Stimulated activated naive CD8-positive, alpha-beta T cell treated with anti-CD3 and anti-CD28 coated beads, Interleukin-15, Interleukin-2, amounts not matched to agents 100 U/mL and 50 U/mL, for 24 hours (primary cell): Measurements from ENCODE around the gene ABCA6.
"Not testable (repeated sequence)": the region's sequence is repeated elsewhere in the genome, so short reads cannot be mapped to it uniquely, and the experiment has no call there.

Experiments used
- ATAC-seq: fragments of 150-1000 bp; cut with Tn5 transposase; one replicate; pipeline ENCODE4 v1.10.0; 2021
- DNase-seq: peaks from one replicate; pipeline ENCODE4 v3.0.0; 2021

ABCA6 gene

GRCh38 chr17:69134112-69134511 is 7.6 kb downstream of the ABCA6 start:
- DNase-seq (no peak), ATAC-seq (no peak)

DNA sequence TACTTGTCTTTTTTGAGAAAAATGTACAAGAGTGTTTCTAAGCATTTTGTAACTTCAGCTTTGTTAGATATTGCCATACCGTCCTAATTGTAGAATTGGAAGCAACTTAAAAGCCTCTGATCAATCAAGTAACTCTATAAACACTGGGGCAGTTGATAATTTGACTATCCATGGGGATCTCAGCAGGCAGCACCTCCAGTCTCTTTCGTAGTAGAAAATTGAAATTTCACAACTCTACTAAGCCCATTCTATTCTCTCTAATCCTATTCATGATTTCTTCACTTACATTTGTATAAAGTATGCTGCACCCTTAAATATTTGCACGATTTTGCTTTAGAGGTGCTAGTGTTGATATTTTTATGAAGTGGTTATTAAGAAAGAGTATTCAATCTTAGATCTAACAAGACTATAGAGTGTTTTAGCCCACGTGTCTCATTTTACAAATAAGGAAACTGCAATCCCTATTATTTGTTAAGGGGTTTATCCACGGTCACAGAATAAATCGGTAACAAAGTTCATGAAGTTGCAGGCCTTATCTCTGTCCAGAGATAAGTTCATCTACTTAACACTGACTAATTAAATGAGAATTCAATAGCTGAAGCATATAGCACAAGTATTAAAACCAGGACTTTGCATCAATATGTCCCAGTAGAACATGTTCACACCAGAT is 10.9 kb downstream of the ABCA6 start:
- DNase-seq (no peak), ATAC-seq (no peak)

- DNase-seq (no peak), ATAC-seq (no peak)
Observed at GRCh38 chr17:69123626-69124025, 18.1 kb downstream of the ABCA6 start.

GRCh38 chr17:69122065-69122464 is 19.6 kb downstream of the ABCA6 start:
- DNase-seq (no peak), ATAC-seq (no peak)

GRCh38 chr17:69117855-69118784 is 23.6 kb downstream of the ABCA6 start:
- ATAC-seq (no peak), DNase-seq (no peak)

DNA sequence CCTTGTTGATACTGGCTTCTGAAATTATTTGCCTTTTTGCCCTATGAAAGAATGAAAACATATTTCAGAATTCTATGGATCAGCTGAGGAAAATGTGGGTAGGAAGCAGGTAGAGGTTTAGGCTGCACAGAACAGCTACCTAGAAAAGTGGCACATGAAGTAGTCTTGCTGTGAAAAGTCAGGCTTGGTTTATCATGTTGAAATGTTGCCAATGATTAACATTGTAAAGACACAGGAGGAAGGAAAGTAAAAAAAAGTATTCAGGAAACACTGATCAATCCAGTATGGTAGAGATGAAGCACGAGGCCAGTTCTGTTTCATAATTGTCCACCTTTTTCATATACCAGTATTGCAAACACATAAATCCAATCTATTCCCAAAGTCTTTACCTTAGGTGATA is 29.9 kb downstream of the ABCA6 start:
- no peak for DNase-seq
- ATAC-seq = no peak

DNA sequence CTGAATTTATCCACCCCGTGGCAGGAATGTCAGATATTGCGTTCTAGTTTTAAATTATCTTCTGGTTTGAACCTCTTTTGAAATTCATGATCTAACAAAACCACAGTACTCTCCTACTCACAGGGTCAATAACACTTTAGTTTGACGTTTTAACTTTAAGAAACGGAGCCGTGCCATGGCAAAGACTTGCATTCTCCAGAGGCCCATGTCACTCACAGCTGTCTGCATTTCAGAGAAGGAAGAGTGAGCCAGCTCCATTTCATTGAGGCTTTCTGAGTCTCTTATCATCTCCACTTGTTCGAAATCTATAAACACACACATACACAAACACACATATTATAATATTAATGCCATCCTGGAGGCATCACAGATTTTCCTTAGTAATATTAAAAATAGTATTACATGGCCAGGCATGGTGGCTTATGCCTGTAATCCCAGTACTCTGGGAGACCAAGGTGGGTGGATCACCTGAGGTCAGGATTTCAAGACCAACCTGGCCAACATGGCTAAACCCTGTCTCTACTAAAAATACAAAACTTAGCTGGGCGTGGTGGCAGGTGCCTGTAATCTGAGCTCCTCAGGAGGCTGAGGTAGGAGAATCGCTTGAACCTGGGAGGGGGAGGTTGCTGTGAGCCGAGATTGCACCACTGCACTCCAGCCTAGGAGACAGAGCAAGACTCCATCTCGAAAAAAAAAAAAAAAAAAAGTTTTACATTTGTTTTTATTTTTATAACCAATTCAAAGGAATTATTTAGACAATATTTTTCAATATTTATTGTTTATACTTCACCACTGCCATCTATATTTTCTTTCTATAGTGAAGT is 35.6 kb downstream of the ABCA6 start:
- DNase-seq = no peak
- no peak for ATAC-seq

- ATAC-seq = no peak
- DNase-seq = no peak
Observed at GRCh38 chr17:69103557-69104233, 38.0 kb downstream of the ABCA6 start.

GRCh38 chr17:69098625-69099024 is 43.1 kb downstream of the ABCA6 start:
- ATAC-seq (no peak), DNase-seq (no peak)

DNA sequence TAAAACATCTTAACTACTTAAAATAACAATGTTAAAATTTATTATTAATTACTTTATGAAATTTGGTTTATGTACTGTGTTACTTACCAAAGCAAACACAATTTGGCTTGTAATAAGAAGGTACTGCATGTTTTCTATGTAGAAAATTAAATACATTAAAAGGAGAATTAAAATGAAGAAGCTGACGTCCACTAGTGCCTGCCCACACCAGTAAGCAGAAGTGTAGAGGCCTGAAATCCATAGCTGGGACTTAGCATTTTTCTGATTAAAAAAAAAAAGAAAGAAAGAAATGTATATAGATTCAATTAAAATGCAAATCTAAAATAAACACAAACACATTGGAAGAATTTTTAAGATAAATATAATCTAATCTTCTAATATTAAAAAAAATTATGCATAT is 45.2 kb downstream of the ABCA6 start:
- no peak for ATAC-seq
- DNase-seq = no peak

DNA sequence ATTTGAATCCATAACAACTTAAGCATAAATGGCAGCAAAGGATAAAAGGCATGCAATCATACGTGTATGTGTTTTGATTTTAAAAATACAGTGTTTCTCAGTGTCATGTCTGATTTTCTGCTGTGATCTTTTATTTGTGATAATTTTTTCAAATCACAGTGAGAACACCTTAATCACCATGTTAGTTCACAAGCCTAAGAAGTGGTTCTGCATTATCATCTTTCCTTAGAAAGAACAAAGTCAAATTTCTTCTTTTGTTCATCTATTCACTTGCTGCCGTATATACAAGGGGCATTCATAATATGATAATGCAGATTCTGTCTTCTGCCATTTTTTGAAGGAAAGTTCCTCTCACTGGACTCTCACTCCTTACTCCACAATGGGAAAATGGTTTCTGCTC is 47.7 kb downstream of the ABCA6 start:
- no peak for DNase-seq
- no peak for ATAC-seq

DNA sequence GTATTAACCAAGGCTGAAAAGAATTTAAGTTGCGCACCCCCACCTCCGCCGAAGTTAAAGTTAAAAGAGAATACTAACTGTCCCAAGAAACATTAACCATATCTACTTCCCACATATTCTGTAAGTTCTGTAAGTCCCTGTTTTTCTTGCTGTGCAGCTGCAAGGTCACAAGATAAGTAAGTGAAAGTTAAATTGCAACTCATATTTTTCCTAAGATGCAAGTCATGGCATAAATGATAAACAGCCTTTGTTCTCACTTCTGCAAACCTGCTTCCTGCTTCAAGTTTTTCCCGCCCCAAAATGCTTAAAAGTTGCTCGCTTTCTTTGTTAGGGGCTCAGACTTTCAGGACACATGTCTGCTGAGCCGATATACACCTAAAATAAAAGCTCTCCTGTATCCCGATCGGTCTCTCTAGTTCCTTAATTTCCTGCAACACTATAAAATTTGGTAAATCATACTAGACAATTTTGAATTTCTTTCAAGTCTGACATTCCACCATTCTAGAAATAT is 48.4 kb downstream of the ABCA6 start:
- ATAC-seq = no peak
- DNase-seq = no peak

DNA sequence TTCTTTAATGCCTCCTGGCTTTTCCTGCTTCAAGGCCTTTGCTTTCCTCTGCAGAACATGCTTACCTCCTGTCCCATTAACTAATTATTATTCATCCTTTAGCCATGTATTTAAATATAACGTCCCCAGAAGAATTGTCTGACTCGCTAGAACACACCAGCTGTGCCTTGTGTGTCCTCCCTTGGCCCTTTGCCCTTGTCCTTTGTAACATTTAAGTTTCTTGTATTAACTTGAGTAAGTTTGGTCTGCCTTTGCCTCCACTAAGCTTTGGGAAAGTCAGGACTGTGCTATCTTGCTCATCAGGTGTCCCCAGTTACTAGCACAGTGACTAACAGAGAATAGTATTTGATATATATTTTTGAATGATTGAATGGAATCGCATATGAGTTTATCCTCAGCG is 51.3 kb downstream of the ABCA6 start:
- ATAC-seq = no peak
- DNase-seq = no peak

DNA sequence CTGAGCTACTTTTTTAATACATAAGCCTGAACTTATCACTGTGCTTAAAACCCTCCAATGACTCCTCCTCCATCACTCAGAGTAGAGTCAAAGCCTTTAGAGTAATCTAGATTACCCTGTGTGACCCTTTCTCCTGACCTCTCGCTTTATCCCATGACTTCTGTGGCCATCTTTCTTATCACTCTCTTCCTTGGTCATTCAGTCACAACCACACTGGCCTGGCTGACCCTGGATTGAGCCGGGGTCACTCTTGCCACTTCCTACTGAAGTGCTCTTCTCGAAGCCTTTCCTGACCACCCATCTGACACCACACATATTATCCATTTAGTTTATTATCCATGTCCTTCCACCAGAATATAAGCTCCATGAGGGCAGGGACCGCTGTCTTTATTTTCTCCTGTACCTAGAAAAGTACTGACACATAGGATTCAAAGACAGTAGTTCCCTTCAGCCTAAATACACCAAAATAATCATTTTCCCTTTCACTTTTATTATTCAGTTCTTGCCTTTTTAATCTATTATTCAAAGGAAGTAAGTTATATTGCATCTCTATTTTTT is 53.0 kb downstream of the ABCA6 start:
- DNase-seq (no peak), ATAC-seq (no peak)

GRCh38 chr17:69086641-69087040 is 55.1 kb downstream of the ABCA6 start:
- no peak for DNase-seq

GRCh38 chr17:69084911-69085310 is 56.8 kb downstream of the ABCA6 start:
- DNase-seq (no peak), ATAC-seq (no peak)

More at GRCh38 chr17:69086641-69087040, 55.1 kb downstream of the ABCA6 start:
- ATAC-seq = no peak

DNA sequence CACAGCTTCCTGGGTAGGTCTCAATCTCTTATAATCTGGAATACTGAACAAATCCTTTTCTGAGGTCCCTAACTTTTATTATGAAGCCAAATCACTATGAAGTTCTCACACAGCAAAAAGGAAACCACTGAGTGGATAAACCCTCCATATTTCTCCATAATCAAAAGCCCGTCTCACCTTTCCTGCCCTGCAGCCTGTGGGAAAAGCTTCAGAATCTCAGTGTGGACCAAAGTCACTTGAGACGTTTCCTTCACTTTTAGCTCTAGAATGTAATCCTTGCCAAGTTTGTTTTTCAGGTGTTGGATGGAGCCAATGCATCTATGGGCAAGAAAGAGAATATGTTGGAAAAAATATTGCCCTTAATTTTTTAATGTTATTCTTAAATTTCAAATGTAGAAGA is 59.0 kb downstream of the ABCA6 start:
- DNase-seq = no peak
- ATAC-seq = no peak

DNA sequence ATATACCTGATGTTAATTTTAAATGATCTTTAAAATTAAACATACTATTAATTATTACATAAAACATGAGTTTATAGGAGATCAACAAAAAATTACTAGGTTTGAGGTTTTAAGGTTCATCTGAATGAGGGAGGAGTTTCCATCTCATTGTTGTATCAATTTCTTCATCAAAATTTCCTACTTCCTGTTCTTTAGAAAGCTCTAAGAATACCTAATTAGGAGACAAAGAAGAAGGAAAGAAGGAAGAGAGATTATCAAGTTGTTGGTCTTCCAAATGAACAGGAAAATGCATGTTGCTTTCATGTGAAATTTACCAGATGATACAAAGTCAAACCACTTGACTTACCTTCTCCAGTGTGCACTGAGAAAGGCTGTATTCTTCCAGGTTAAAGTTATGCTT is 62.8 kb downstream of the ABCA6 start:
- DNase-seq (no peak), ATAC-seq (no peak)

- DNase-seq (no peak), ATAC-seq (no peak)
Observed at GRCh38 chr17:69075823-69076222, 65.9 kb downstream of the ABCA6 start.

DNA sequence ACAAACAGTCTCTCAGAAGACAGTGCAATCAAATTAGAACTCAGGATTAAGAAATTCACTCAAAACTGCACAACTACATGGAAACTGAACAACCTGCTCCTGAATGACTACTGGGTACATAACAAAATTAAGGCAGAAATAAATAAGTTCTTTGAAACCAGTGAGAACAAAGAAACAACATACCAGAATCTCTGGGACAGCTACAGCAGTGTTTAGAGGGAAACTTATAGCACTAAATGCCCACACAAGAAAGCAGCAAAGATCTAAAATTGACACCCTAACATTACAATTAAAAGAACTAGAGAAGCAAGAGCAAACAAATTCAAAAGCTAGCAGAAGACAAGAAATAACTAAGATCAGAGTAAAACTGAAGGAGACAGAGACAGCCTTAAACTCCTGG is 68.3 kb downstream of the ABCA6 start:
- DNase-seq, ATAC-seq: not testable (repeated sequence)

DNA sequence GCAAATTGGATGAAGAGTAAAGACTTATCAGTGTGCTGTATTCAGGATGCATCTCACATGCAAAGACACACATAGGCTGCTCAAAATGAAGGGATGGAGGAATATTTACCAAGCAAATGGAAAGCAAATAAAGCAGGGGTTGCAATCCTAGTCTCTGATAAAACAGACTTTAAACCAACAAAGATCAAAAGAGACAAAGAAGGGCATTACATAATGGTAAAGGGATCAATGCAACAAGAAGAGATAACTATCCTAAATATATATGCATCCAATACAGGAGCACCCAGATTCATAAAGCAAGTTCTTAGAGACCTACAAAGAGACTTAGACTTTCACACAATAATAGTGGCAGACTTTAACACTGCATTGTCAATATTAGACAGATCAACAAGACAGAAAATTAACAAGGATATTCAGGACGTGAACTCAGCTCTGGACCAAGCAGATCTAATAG is 68.9 kb downstream of the ABCA6 start:
- not testable (repeated sequence) for ATAC-seq

More for the DNA sequence above, 68.9 kb downstream of the ABCA6 start:
- not testable (repeated sequence) for DNase-seq
